ENCODE measurements around the gene TTC4.
"Not testable (repeated sequence)": the region's sequence is repeated elsewhere in the genome, so short reads cannot be mapped to it uniquely, and the experiment has no call there.

Gene TTC4

GRCh38 chr1:54754045-54754444 lies 38.4 kb downstream of the TTC4 start:
- no peak for DNase-seq

- DNase-seq: no peak
Observed at GRCh38 chr1:54754486-54755285, 39.0 kb downstream of the TTC4 start.

- no peak for DNase-seq
Observed at GRCh38 chr1:54757833-54758232, 42.2 kb downstream of the TTC4 start.

- DNase-seq: no peak
Observed at GRCh38 chr1:54758678-54759348, 43.2 kb downstream of the TTC4 start.

GRCh38 chr1:54763816-54764132 lies 48.1 kb downstream of the TTC4 start:
- peak; percentile 64 for DNase-seq

DNA sequence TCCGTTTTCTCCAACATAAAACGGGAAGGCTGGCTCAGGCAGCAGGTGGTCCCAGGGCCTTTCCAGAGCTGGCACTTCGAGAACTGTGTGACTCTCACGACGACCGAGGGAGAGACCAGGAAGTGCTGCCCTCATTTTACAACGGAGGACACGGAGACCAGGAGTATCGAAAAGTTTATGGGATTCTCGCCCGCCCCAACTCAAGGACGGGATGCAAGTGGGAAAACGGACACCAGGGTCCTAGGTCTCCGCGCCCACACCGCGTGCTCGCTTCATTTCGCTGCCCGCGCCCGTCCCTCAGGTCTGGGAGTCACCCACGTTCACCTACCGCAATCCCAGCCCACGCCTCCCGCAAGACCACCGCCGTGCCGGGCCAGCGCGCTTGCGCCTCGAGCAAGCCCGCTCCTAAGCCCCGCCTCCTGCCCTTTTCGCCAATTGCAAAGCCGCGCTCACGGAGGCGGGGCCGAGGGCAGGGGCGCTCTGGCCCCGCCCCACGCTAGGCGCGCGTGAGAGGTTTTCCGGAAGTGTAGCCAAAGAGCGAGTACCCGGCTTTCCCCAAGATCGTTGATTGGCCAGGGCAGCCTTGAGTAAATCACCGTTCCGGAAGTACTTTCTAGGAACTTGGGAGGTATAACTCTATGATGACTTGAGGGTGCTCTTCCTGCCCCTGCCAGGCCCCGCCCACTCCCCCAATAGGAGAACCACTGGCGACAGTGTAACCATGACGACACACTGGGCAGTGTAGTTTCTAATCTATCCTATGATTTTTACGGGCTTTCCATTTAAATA lies 48.7 kb downstream of the TTC4 start, which contains the start of gene PARS2:
TSS of gene PARS2 (minus strand) at position 391 of the 789 bp plus-strand sequence. CDS start 5,362 bp downstream, outside the sequence.
- DNase-seq: peak; percentile 98

DNA sequence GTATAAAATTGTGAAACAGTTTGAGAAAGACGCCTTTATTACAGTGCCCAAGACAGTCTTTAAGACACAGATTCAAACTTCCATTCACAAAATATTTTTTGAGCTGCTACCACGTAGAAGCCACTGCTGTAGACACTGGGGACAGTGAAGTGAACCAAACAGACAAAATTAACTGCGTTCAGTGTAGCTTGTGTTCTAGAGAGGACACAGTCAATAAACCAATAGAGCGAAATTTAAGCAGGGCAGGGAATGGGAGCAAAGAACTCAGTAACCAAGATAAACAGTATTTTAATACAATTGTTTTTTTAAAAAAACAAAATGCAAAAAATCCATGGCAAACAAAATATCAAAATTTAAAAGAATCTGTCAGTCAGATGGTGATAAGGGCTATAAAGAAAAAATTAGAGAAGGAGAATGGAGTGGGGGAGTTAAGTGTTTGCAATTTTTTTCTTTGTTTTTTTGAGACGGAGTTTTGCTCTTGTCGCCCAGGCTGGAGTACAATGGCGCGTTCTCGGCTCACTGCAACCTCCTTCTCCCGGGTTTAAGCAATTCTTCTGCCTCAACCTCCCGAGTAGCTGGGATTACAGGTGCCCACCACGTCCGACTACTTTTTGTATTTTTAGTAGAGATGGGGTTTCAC lies 49.4 kb downstream of the TTC4 start:
- DNase-seq: no peak

DNA sequence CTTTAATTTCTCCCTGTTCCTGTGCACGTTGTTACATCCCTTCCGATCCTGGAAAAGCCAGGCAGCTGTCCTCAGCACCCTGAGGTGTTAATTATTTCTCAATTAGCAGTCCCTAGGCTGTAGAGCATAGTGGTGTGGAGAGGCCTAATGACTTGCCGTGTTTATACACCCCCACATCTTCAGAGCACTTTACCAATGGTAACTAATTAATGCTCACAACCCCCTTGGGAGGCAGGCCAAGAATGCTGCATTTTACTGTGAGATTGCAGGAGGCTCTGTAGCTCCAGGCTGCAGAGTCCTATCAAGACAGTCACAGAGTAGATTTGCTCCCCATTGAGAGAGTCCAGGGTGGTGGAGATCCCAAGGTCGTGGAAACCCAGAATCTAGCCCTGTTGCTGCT lies 51.1 kb downstream of the TTC4 start:
- no peak for DNase-seq

DNA sequence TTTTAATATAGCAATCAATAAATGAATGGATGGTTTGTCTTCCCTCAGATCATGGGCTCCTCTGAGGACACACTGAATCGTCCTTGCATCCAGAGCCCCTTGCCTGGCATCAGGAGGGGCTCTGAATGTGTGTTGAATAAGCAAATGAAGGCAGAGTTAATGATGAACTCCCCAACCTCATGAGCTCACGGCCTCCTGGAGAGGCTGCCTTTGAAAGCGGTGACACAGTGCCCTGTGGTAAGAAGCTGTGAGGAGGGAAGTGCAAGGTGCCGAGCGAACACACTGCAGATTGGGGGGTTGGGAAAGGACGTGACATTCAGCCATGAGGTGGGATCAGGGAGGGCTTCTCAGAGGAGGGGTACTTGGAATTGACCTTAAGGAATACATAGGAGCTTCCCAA lies 51.9 kb downstream of the TTC4 start:
- no peak for DNase-seq

- no peak for DNase-seq
Observed at GRCh38 chr1:54768093-54768492, 52.4 kb downstream of the TTC4 start.

- no peak for DNase-seq
Observed at GRCh38 chr1:54772951-54773350, 57.3 kb downstream of the TTC4 start.

DNA sequence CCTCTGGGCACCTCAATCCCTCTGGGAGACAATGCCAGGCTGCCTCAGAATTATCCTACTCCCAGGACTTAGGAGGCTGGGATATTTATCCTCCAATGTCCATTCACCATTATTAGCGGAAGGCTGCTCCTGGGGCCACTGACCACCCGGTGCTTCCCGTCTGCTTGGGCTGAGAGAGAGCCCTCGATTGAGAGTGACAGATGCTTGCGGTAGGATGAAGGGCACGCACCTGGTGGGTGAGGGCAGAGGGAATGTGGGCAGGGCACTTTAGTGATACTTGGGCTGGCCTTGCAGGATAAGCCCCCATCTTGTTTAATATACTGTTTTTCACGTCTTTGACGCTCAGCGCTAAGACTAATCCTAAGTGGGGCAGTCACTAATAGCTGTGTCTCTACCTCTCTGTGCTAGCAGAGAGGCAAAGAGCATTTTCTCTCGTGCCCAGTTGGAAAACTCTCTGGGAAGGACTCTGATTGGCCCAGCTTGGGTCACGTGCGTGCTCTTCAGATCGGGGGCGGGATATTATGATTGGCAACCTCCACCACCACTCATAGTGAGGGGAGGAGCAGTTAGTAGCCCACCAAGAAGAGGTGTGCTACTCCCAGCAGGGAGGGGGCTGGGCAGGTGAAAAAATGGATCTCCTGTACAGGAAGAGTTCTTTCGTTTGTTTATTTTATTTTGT lies 59.3 kb downstream of the TTC4 start:
- no peak for DNase-seq

GRCh38 chr1:54775828-54776721 lies 60.4 kb downstream of the TTC4 start:
- not testable (repeated sequence) for DNase-seq

DNA sequence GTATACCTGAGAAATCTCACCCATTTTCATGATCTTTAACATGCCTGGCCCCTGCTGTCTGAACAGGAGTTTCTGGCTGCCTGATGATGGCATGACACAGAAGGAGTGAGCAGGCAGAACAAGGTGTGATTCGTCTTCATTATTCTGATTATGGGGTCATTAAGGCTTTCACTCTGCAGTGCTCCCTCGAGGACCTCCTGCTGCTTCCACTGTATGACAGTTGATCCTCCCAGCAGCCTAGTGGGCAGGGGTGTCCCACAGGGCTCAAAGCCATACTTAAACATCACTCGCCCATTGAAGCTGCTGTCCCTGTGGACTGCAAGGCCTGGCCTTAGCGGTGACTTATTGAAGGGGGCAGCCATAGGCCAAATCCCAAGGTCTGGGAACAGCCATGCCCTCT lies 61.4 kb downstream of the TTC4 start:
- no peak for DNase-seq

DNA sequence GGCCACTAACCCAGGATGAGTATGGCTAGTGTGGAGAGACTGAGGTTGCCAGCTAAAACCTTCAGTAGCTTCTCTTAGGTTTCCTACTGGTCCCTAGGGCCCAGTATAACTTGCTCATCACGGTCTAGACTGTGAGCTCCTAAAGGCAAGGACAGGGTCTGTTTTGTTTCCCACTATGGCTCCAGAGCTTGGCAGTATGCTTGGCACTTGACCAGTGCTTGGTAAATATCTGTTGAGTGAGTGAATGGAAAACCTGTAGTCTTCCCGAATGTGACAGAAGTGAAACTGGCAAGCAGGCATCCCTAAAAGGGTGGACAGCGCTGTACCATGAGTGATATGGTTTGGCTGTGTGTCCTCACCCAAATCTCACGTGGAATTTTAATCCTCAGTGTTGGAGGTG lies 61.8 kb downstream of the TTC4 start:
- no peak for DNase-seq

- no peak for DNase-seq
Observed at GRCh38 chr1:54781023-54781723, 65.5 kb downstream of the TTC4 start.

- no peak for DNase-seq
Observed at GRCh38 chr1:54782156-54782555, 66.5 kb downstream of the TTC4 start.

DNA sequence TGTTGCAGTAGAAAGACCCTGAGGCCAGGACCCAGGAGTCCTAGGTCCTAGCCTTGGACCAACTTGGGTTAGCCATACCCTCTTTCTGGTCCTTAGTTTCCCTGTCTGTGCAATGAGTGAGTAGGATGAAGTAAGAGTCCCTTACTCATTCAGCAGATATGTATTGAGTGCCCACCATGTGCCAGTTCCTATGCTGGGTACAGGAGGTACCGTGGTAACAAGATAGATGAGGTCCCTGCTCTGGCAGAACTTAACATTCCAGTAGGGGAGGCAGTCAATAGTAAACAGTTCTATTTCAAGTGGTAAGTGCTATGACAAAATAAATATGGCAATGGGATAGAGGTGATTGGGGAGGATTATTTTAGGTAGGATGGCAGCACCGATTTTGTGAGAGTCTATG lies 66.9 kb downstream of the TTC4 start:
- DNase-seq: no peak

GRCh38 chr1:54784066-54784465 lies 68.4 kb downstream of the TTC4 start:
- DNase-seq: no peak

DNA sequence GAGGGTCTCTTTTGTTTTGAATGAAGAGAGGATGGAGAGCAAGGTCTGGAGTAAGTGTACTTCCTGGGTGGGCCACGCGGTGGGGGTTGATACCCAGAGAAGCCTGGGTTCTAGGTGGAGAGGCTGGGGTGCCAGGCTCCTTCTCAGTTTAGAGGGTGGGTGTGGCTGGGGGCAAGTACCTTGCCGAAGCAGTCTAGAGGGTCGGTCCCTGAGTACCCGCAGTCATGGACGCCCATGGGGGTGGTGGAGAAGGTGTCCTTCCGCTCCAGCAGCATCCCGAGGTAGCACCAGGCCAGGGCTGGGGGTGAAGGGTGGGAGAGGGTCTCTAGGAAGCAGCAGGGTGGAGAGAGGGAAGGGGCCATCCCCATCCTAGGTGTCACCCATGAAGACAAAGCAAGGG lies 71.1 kb downstream of the TTC4 start:
- DNase-seq: no peak

- DNase-seq: no peak
Observed at GRCh38 chr1:54787604-54788003, 71.9 kb downstream of the TTC4 start.

All from activated effector memory CD4-positive, alpha-beta T cell treated with anti-CD3 and anti-CD28 coated beads, Interleukin-2, amount 50 U/mL, for 16 hours (primary cell).